Prostate gland (tissue), 2 donors: ENCODE results near the gene PPFIA3.

Experiments used
- CTCF ChIP-seq, 4 experiments: fragments of 200-600 bp in 2 of 4; fragments of 450-650 bp in 2 of 4; sonication (generic) in 2 of 4; IDR thresholded peaks; 1 replicate in 3 of 4; 2 replicates in 1 of 4; pipeline ENCODE4 v1.5.1; 2016 to 2019; ENCODE audit warnings: antibody characterized with exemption in 4 of 4, mild to moderate bottlenecking in 2 of 4, moderate library complexity in 2 of 4
- POLR2A ChIP-seq: fragments of 450-650 bp; IDR thresholded peaks from one replicate; pipeline ENCODE4 v1.6.1; 2016; ENCODE audit warnings: antibody characterized with exemption, mild to moderate bottlenecking
- POLR2AphosphoS5 ChIP-seq: sonication (generic); formaldehyde crosslinking; IDR thresholded peaks from one replicate; pipeline ENCODE4 v1.6.1; 2017; ENCODE audit warnings: antibody characterized with exemption

- TF ChIP-seq CTCF (IDR thresholded peaks at IDR 0.05), result no peak
- TF ChIP-seq POLR2A, result no peak
- TF ChIP-seq POLR2AphosphoS5, result no peak
These were observed 33.5 kb upstream of the PPFIA3 start for GRCh38 chr19:49085868-49086232.
